NCI-H345 treated with DMSO at 0.1 percent for 48 hours (cell line): ENCODE measurements around the gene AGO1.
"Not testable (repeated sequence)": the region's sequence is repeated elsewhere in the genome, so short reads cannot be mapped to it uniquely, and the experiment has no call there.

Experiments used
- DNase-seq: peaks from one replicate; lab custom pipeline; 2025; ENCODE audit not compliant: unreplicated experiment; lab: John Stamatoyannopoulos, UW

Gene AGO1

GRCh38 chr1:35968396-35968795 is 85.4 kb downstream of the AGO1 start:
- no peak for DNase-seq

GRCh38 chr1:35971601-35972000 is 88.6 kb downstream of the AGO1 start:
- DNase-seq = no peak

DNA sequence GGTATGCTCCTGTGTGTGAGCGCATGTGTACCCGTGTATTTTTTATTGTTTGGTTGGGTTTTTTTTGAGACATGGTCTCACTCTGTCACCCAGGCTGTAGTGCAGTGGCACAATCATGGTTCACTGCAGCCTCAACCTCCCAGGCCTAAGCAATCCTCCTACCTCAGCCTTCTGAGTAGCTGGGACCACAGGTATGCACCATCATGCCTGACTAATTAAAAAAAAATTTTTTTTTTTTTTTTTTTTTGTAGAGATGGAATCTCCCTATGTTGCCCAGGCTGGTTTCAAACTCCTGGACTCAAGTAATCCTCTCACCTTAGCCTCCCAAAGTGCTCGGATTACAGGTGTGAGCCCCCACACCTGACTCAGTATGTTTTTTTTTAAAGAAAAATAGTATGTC is 89.6 kb downstream of the AGO1 start:
- DNase-seq = not testable (repeated sequence)

GRCh38 chr1:35980090-35980489 is 97.1 kb downstream of the AGO1 start:
- no peak for DNase-seq
